Measurements from ENCODE around the gene VEZT. TPM values are rescaled to one million over a fixed set of nuclear protein-coding genes. Genes with fewer than 3 reads are reported as not detected.

The VEZT gene
- total and polyA plus RNA-seq, 9 of the 15 experiments (the other 6 are each of a cell fraction or from before 2014, with no cell fraction given), result 16.1 to 61.5 (median 32.6) TPM

GRCh38 chr12:95262808-95263207, 45.2 kb downstream of the VEZT start (continued):
- TF ChIP-seq HOMEZ (CRISPR knock-in tag; IDR thresholded peaks at IDR 0.05) (no peak), NEUROD1 (IDR thresholded peaks at IDR 0.05; ENCODE audit: borderline replicate concordance, low read depth, low read length, partially characterized antibody) (no peak), NCOA4 (IDR thresholded peaks at IDR 0.05; ENCODE audit: partially characterized antibody) (no peak), MAZ (CRISPR knock-in tag; conservative IDR thresholded peaks at IDR 0.05 in 1 of 2, IDR thresholded peaks at IDR 0.05 in 1 of 2) (no peak), MYC (IDR thresholded peaks at IDR 0.05; ENCODE audit: low read depth, low read length) (no peak), MYC (CRISPR knock-in tag; IDR thresholded peaks at IDR 0.05; ENCODE audit: borderline replicate concordance, low read depth) (no peak), HLTF (IDR thresholded peaks at IDR 0.05) (no peak), ZNF436 (CRISPR knock-in tag; IDR thresholded peaks at IDR 0.05) (no peak), HBP1 (CRISPR knock-in tag; IDR thresholded peaks at IDR 0.05) (no peak), ZNF398 (CRISPR knock-in tag; IDR thresholded peaks at IDR 0.05) (no peak), MCM3 (IDR thresholded peaks at IDR 0.05) (no peak), NFIC (IDR thresholded peaks at IDR 0.05) (no peak), RB1 (IDR thresholded peaks at IDR 0.05; ENCODE audit: low read depth) (no peak)

Measured in K562 (cell line).